22Rv1 (cell line): Measurements from ENCODE around the gene TMEM89.

ENCODE experiments used
- CTCF ChIP-seq: fragments of 450-650 bp; IDR thresholded peaks from 2 replicates; pipeline ENCODE4 v1.5.1; 2017; ENCODE audit warnings: mild to moderate bottlenecking
- ZFX ChIP-seq: fragments of 450-650 bp; IDR thresholded peaks from 2 replicates; pipeline ENCODE4 v1.6.1; 2017; ENCODE audit warnings: antibody characterized with exemption, borderline replicate concordance

DNA sequence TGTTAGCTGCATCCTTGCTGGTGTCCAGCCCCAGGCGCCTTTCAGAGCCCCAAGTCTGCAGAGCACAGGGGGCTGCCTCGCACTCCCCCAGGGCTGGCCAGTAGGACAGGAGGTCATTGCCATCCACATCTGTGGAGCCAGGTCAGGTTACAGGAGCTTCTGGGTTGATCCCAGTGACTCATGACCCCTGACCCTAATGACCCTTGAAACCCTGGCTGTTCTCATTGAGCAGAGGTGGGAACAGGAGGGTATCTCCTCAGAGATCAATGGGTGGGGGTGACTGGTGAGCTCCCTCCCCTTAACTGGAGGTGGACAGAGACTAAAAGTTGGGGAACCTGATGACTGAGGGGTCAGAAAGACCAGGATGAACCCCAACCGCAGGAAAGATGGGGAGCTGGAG, 19.8 kb upstream of the TMEM89 start:
- TF ChIP-seq CTCF (no peak), ZFX (no peak)
